Islet precursor cell (in vitro differentiated cells): ENCODE data around the gene PSMA5.
A peak's percentile ranks its signal among the peaks of the same experiment; 100 is the strongest.
"Not testable (repeated sequence)": the region's sequence is repeated elsewhere in the genome, so short reads cannot be mapped to it uniquely, and the experiment has no call there.

Experiments used
- DNase-seq: peaks from one replicate; pipeline ENCODE4 v3.0.0-alpha.2; 2018

Gene PSMA5

DNA sequence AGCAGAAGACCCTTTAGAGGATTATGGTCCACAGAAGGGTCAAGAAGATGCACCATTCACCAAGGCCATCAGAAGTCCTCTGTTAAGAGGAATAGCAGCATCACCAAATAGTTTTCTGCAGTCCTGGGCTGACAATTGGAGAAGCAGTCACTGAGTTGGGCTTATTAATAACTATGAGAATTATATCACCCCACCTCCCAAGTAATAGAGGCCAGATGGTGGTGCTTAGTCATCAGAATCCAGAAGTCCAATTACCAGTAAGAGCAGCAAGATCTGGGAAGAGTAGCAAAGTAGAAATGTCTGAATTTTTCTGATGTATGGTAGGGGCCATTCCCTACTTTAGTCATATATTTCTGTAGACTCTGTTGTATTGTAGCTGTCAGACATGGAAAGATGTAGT is 6.1 kb upstream of the PSMA5 start:
- no peak for DNase-seq

DNA sequence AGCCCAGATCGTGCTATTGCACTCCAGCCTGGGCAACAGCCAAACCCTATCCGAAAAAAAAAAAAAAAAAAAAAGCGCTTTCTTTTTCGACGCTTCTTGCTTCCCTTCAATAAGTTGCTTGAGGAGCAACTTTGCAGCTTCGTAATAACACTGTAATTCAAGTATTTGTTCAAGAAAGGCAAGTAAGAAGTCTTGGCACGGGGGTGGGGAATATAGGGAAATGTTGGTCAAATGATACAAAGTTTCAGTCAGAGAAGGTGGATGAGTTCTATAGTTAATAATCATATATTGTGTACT is 871 bp upstream of the PSMA5 start:
- DNase-seq, result no peak

- no peak for DNase-seq
Measured at GRCh38 chr1:109425391-109426280, 612 bp downstream of the PSMA5 start.

- DNase-seq, result no peak
Measured at GRCh38 chr1:109423498-109423897, 2.8 kb downstream of the PSMA5 start.

DNA sequence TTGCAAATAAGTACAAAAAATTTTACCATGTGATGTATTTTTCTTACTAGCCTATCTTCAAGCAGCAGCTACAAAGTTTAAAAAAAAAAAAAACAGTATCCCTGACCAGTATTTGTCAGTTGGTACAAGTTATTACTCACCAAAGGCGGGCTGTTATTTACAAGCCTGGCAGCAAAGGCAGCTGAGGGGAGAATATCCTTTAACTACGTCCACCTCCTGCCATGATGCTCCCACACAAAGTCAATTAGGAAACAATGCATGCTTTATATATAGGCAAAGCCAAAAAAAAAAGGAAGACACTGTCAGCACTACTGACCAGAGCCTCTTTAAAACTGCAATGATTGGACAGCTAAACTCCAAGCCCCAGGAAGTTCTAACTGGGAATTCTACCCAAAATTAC is 13.7 kb downstream of the PSMA5 start:
- DNase-seq, result no peak

- DNase-seq, result no peak
Measured at GRCh38 chr1:109404838-109405237, 21.4 kb downstream of the PSMA5 start.

GRCh38 chr1:109402025-109402424 is 24.2 kb downstream of the PSMA5 start:
- DNase-seq, result no peak

DNA sequence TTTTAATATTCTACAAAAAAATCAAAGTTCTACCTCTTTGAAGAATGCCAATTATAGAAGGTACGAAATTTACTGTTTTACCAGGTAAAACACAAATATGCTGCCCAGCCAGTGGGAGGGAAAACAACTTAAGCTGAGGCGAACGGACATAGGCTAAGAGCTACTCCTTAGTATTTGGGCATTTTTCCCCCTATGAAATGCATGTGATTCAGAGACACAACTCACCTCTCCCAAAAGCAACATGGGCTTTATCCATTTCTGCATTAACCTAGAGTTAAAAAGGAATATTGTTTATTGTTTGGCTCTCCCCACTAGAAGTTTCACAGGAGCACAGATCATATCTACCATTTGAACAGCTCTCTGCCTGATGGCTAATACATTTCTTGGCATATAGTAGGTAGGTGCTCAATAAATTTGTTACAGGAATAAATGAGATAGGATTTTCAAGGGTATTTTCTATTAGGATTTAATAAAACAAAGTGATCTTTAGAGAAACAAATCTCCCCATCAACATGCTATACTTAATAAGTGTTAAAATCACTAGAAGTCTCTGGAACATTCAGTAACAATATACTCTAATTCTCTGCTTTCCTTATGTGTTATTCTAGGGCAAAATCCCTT is 26.1 kb downstream of the PSMA5 start:
- DNase-seq, result no peak

GRCh38 chr1:109399326-109399957 is 26.8 kb downstream of the PSMA5 start:
- DNase-seq, result no peak

GRCh38 chr1:109398343-109399225 is 27.7 kb downstream of the PSMA5 start:
- DNase-seq, result no peak

GRCh38 chr1:109397581-109398342 is 28.5 kb downstream of the PSMA5 start, which contains the start of gene SORT1:
SORT1 (minus strand) TSS chr1:109397918; CDS start chr1:109397892, 26 bp downstream.
- DNase-seq, result peak; percentile 99

- no peak for DNase-seq
Measured at GRCh38 chr1:109396871-109397580, 29.2 kb downstream of the PSMA5 start.

DNA sequence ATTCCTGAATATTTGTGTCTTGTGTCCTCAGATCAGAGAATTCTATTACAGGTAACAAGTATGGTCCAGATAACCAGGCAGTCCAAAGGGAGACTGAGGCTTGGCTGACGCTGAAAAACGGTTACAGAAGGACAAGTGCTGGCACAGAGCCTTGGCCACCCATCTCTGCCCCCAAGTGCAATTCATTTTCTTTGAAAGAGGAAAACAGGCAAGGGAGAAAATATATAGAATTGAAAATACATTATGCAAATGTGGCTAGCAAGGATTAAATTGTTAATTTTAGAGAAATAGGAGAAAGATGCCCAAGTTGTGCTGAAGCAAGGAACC is 29.8 kb downstream of the PSMA5 start:
- DNase-seq, result no peak

DNA sequence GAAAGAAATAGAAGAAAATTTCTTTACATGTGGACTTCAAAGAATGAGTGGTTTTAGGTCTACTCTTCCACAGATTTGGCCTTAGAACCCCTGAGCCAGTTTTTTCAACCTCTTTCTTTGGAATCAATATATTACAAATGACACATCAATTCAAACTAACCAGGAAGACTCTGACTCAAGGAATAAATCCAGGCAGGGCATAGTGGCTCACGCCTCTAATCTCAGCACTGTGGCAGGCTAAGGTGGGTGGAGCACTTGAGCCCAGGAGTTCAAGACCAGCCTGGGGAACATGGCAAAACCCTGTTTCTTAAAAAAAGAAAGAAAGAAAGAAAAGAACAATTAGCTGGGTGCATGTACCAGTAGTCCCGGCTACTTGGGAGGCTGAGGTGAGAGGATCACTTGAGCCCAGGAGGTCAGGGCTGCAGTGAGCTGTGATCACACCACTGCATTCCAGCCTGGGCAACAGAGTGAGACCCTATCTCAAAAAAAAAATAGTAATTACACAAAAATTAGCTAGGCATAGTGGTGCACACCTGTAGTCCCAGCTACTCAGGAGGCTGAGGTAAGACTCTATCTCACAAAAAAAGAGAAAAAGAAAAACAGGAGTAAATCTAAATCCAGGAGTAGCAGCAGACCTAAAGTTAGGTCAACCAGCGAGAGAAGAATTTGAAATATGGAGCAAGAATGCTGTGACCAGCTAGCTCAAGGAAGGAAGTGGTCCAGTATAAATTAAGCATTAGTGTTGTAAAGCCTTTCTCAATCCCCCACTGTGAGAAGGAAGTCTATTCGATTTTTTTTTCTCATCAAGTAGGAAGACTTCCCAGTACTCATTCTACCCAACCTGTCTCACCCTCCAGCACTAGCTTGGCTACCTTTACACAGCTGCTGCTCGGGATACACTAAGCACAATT is 30.4 kb downstream of the PSMA5 start:
- no peak for DNase-seq

GRCh38 chr1:109395282-109395599 is 31.0 kb downstream of the PSMA5 start:
- not testable (repeated sequence) for DNase-seq

DNA sequence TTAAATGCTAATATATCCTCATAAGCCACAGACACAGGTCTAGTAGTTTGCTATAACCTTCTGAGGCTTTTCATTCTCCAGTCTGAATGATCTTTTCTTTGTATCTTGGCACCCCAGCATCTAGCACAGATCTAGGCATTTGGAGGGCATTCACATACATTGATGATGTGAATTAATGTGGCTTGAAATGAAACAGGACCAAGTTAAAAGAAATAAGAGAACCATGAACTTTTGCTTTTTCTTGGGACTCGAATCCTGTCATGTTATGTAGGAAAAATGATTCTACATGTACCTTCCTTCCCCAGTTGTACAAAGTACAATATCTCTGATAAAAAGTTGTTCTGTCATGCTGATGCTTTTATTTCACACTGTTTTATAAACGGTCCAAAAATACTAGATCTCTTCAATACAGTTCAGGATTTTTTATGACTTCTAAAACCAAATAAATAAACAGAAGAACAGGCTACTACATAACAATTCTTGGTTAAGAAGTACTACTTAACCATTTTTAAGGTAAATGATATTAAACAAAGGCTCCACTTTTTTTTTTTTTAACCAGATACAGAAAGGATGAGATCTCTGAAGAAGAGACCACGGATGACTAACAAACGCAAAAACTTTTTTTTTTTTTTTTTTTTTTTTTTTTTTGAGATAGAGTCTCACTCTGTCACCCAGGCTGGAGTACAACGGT is 31.5 kb downstream of the PSMA5 start:
- no peak for DNase-seq

- DNase-seq, result no peak
Measured at GRCh38 chr1:109393617-109394233, 32.5 kb downstream of the PSMA5 start.

DNA sequence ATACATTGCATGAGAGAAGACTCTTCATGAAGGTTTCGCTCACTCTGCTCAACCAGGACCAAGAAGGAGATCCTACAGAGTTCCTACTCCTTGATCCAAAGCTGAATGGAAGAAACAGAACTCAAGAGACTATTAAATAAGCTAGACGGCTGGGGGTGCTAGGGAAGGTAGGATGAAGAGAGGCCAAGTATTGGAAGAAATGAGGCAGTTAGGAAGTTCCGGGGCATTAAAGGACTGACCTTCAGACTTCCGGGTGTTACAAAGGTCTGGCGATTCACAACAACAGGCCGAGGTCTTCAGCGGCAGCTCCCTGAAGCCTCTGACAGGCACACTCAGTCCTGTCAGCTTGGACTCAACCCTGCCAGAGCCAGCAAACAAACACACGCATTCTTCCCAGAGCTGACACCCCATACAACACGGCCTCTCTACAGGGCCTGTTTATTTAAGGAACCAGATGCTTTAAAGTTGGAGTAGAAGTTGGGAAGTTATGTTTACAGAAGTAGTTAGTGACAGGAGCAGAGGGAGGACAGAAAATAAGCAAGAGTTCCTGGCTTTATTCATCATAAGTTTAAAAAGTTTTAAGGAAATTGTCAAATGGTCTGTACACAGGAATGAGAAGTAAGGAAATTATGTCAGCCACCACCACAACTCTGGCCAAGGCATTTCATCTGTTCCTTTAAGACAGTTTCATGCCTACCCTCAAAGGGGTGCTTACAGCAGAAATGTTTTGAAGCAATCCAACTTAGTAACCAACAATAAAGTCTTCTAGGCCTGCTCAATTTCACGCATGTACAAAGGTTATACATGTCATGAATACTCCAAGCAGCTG is 33.2 kb downstream of the PSMA5 start:
- peak; percentile 76 for DNase-seq
